ENCODE results near the gene DHRS3. TPM values are rescaled to one million over a fixed set of nuclear protein-coding genes. Genes with fewer than 3 reads are reported as not detected.
"Not testable (repeated sequence)": the region's sequence is repeated elsewhere in the genome, so short reads cannot be mapped to it uniquely, and the experiment has no call there.

The DHRS3 gene
- total RNA-seq, 1 donor from 2014 or later: 31.9 TPM

DNA sequence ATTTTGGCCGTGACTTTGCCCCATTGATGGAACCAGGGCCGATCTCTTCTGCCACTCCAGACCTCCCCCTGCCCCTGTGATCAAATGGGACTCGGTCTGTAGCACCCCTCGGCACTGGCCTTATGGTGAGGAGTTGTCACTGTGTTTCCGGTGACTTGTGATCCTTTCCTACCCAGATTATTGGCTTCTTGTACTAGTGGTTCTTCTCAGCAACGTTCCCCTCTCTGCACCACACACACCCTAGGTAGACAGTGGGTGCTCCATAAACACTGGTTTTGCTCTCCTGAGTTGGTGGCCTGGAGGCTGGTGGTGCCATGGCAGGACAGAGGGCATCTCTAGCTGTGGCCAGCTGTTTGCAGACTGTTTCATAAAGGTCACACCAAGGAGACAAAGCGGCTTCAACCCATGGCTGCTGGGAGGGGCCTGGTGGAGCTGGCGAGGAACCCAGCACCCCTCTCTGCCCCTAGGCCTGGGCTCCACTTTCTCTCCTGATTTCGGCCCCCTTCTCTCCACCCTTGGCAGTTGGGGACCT lies 50.7 kb downstream of the DHRS3 start:
- no peaks in the 10 kb centered on the region for H3K27me3 Mint-ChIP-seq (ENCODE audit: low read depth)
- H3K4me3 Mint-ChIP-seq (ENCODE audit: unreplicated experiment): no peak overlapping the region
- H3K27ac Mint-ChIP-seq (ENCODE audit: unreplicated experiment): no peak overlapping the region
- peaks cover 19% of the 10 kb centered on the region for H3K9me3 Mint-ChIP-seq (ENCODE audit: low read depth)
- peaks cover 21% of the 10 kb centered on the region for H3K36me3 Mint-ChIP-seq (ENCODE audit: low read depth)
- H3K4me1 Mint-ChIP-seq (ENCODE audit: low read depth): peaks cover 7% of the 10 kb centered on the region
- DNase-seq (ENCODE audit: low spot score): no peak
- TF ChIP-seq, protein P1, sequence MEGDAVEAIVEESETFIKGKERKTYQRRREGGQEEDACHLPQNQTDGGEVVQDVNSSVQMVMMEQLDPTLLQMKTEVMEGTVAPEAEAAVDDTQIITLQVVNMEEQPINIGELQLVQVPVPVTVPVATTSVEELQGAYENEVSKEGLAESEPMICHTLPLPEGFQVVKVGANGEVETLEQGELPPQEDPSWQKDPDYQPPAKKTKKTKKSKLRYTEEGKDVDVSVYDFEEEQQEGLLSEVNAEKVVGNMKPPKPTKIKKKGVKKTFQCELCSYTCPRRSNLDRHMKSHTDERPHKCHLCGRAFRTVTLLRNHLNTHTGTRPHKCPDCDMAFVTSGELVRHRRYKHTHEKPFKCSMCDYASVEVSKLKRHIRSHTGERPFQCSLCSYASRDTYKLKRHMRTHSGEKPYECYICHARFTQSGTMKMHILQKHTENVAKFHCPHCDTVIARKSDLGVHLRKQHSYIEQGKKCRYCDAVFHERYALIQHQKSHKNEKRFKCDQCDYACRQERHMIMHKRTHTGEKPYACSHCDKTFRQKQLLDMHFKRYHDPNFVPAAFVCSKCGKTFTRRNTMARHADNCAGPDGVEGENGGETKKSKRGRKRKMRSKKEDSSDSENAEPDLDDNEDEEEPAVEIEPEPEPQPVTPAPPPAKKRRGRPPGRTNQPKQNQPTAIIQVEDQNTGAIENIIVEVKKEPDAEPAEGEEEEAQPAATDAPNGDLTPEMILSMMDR (IDR thresholded peaks at IDR 0.05): no peak

DNA sequence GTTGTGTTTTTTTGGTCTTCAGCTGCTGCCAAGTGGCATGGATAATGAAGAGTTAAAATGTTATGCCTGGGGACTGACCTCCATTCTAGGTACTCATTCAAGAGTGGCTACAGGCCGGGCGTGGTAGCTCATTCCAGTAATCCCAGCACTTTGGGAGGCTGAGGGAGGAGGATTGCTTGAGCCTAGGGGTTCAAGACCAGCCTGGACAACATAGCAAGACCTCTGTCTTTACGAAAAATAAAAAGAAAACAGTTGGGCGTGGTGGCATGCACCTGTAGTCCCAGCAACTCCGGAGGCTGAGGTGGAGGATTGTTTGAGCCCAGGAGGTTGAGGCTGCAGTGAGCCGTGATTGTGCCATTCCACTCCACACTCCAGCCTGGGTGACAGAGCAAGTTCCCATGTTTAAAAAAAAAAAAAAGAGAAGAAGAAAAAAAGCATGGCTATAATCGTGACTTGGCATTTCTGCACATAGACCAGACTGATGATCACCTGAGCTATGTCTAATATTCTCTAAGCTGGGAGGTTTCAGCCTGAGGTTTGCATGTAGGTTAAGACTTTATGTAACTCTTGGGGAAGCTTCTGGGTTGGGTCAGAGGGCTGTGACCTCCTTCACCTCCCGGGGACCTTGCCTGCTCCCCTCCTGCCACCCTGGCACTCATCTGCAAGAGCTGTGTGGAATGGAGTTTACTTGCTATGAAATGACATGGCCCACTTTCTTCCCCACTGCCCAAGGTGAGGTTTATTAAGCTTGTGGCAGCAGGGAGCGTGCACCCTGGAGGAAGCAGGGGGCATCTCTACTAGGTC lies 51.3 kb downstream of the DHRS3 start:
- Mint-ChIP-seq H3K27ac (ENCODE audit: unreplicated experiment) (no peak overlapping the region), H3K27me3 (ENCODE audit: low read depth) (no peaks in the 10 kb centered on the region), H3K4me1 (ENCODE audit: low read depth) (peaks cover 7% of the 10 kb centered on the region), H3K36me3 (ENCODE audit: low read depth) (peaks cover 22% of the 10 kb centered on the region), H3K9me3 (ENCODE audit: low read depth) (peaks cover 24% of the 10 kb centered on the region), H3K4me3 (ENCODE audit: unreplicated experiment) (no peak overlapping the region)
- DNase-seq (ENCODE audit: low spot score): no peak
- TF ChIP-seq, protein P1 (IDR thresholded peaks at IDR 0.05): no peak

DNA sequence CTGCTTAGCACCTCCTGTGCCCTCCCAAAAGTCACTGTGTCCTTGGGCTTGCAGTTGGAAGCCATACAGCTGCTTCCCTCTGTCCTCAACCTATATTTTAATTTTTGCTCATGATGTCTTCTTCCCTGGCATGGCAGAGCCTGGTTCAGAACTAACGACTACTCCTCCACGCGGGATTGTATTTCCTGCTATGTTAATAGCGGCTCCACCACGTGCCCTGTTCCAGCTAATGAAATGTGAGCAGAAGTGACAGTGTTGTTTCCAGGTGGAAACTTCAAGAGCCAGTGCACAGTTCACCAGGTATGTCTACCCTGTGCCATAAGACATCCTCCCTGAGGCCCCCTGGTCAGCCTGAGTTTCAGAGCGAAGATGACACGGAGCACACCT lies 52.1 kb downstream of the DHRS3 start:
- Mint-ChIP-seq H3K36me3 (ENCODE audit: low read depth) (peaks cover 21% of the 10 kb centered on the region), H3K27me3 (ENCODE audit: low read depth) (no peaks in the 10 kb centered on the region), H3K27ac (ENCODE audit: unreplicated experiment) (no peak overlapping the region), H3K4me1 (ENCODE audit: low read depth) (peaks cover 7% of the 10 kb centered on the region), H3K4me3 (ENCODE audit: unreplicated experiment) (no peak overlapping the region), H3K9me3 (ENCODE audit: low read depth) (peaks cover 24% of the 10 kb centered on the region)
- DNase-seq (ENCODE audit: low spot score): no peak
- TF ChIP-seq, protein P1 (IDR thresholded peaks at IDR 0.05): no peak

DNA sequence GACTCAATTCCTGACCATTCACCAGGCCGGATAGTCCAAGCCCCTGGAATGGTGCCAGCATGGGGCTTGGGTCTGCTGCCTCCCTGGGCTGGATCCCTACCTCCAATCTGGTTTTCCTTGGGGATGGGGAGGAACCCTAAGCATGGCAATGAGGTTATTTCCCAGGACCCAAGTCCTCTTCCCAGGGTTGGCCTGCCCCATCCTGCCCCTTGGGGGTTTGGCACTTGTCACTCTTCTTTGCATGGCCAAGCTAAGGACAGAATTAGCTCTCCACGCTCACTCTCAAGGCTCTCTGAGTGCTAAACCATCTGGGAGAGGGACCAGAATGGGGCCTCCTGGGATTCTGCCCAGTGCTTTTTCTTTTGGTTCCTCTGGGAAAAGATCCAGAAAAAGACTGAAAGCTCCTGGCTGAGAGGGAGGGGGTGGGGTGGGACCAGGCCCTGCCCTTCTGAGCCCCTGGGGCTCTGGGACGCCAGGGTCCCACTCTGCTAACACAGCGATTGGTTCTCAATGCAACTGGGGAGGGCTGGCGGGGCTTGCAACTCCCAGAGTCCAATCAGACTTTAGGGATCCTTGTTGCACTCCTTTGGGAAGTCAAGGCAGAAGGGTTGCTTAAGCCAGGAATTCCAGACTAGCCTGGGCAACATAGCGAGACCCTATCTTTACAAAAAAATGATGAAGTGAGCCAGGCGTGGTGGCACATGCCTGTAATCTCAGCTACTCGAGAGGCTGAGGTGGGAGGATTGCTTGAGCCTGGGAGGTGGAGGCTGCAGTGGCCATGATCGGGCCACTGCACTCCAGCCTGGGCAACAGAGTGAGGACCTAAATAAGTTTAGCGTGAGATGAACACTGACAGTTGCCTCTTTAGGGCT lies 52.7 kb downstream of the DHRS3 start:
- TF ChIP-seq, protein P1 (IDR thresholded peaks at IDR 0.05): no peak
- peaks cover 24% of the 10 kb centered on the region for H3K9me3 Mint-ChIP-seq (ENCODE audit: low read depth)
- no peaks in the 10 kb centered on the region for H3K27me3 Mint-ChIP-seq (ENCODE audit: low read depth)
- peaks cover 7% of the 10 kb centered on the region for H3K4me1 Mint-ChIP-seq (ENCODE audit: low read depth)
- no peak overlapping the region for H3K27ac Mint-ChIP-seq (ENCODE audit: unreplicated experiment)
- peaks cover 19% of the 10 kb centered on the region for H3K36me3 Mint-ChIP-seq (ENCODE audit: low read depth)
- H3K4me3 Mint-ChIP-seq (ENCODE audit: unreplicated experiment): no peak overlapping the region
- DNase-seq (ENCODE audit: low spot score): no peak

DNA sequence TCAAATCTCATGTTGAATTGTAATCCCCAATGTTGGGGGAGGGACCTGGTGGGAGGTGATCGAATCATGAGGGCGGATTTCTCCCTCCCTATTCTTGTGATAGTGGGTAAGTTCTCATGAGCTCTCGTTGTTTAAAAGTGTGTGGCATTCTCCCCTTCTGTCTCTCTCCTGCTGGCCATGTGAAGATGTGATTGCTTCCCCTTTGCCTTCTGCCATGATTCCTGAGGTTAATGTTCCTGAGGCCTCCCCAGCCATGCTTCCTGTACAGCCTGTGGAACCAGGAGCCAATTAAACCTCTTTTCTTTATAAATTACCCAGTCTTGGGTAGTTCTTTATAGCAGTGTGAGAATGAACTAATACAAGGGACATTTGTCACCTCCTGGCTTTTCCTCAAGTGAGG lies 53.8 kb downstream of the DHRS3 start:
- not testable (repeated sequence) for H3K4me3 Mint-ChIP-seq (ENCODE audit: unreplicated experiment); H3K4me1 Mint-ChIP-seq (ENCODE audit: low read depth); H3K27ac Mint-ChIP-seq (ENCODE audit: unreplicated experiment); H3K27me3 Mint-ChIP-seq (ENCODE audit: low read depth); DNase-seq (ENCODE audit: low spot score)
- H3K9me3 Mint-ChIP-seq (ENCODE audit: low read depth): peaks cover 24% of the 10 kb centered on the region
- peaks cover 17% of the 10 kb centered on the region for H3K36me3 Mint-ChIP-seq (ENCODE audit: low read depth)

Measured in chondrocyte (in vitro differentiated cells).